ENCODE data around the gene PRTG.

DNA sequence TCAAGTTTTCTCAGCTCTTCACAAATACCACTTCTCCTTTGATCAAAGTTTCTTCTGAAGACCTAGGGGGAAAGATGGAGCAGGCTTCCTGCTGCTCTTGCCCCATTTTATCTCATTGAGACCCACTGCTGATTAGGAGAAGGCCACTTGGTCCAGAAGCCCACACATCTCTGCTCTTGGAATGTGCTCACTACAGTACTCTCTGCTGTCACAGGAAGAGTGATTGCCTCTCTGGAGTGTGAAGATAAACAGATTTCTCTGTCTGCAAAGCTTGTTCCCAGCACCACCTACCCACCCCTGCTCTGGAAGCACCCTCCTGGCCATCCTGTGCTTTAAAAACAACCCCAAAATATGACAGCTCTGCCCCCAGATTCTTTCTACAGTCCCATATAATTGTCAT, 41.3 kb upstream of the PRTG start:
- TF ChIP-seq TEAD4 (IDR thresholded peaks at IDR 0.05; ENCODE audit: borderline replicate concordance, insufficient read depth) (no peak), SMC3 (IDR thresholded peaks at IDR 0.05; ENCODE audit: low read depth, low read length) (no peak), RAD21 (IDR thresholded peaks at IDR 0.05; ENCODE audit: low read length) (no peak), POLR2AphosphoS5 (IDR thresholded peaks at IDR 0.05; ENCODE audit: low read depth, low read length) (no peak), YY1 (IDR thresholded peaks at IDR 0.05; ENCODE audit: low read depth) (no peak), JUND (IDR thresholded peaks at IDR 0.05) (no peak)
- TF ChIP-seq, protein P1, sequence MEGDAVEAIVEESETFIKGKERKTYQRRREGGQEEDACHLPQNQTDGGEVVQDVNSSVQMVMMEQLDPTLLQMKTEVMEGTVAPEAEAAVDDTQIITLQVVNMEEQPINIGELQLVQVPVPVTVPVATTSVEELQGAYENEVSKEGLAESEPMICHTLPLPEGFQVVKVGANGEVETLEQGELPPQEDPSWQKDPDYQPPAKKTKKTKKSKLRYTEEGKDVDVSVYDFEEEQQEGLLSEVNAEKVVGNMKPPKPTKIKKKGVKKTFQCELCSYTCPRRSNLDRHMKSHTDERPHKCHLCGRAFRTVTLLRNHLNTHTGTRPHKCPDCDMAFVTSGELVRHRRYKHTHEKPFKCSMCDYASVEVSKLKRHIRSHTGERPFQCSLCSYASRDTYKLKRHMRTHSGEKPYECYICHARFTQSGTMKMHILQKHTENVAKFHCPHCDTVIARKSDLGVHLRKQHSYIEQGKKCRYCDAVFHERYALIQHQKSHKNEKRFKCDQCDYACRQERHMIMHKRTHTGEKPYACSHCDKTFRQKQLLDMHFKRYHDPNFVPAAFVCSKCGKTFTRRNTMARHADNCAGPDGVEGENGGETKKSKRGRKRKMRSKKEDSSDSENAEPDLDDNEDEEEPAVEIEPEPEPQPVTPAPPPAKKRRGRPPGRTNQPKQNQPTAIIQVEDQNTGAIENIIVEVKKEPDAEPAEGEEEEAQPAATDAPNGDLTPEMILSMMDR (IDR thresholded peaks at IDR 0.05): no peak
- TF ChIP-seq, protein P2, sequence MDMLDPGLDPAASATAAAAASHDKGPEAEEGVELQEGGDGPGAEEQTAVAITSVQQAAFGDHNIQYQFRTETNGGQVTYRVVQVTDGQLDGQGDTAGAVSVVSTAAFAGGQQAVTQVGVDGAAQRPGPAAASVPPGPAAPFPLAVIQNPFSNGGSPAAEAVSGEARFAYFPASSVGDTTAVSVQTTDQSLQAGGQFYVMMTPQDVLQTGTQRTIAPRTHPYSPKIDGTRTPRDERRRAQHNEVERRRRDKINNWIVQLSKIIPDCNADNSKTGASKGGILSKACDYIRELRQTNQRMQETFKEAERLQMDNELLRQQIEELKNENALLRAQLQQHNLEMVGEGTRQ (IDR thresholded peaks at IDR 0.05; ENCODE audit: borderline replicate concordance, low read depth, low read length): no peak
- TF ChIP-seq, protein P3, sequence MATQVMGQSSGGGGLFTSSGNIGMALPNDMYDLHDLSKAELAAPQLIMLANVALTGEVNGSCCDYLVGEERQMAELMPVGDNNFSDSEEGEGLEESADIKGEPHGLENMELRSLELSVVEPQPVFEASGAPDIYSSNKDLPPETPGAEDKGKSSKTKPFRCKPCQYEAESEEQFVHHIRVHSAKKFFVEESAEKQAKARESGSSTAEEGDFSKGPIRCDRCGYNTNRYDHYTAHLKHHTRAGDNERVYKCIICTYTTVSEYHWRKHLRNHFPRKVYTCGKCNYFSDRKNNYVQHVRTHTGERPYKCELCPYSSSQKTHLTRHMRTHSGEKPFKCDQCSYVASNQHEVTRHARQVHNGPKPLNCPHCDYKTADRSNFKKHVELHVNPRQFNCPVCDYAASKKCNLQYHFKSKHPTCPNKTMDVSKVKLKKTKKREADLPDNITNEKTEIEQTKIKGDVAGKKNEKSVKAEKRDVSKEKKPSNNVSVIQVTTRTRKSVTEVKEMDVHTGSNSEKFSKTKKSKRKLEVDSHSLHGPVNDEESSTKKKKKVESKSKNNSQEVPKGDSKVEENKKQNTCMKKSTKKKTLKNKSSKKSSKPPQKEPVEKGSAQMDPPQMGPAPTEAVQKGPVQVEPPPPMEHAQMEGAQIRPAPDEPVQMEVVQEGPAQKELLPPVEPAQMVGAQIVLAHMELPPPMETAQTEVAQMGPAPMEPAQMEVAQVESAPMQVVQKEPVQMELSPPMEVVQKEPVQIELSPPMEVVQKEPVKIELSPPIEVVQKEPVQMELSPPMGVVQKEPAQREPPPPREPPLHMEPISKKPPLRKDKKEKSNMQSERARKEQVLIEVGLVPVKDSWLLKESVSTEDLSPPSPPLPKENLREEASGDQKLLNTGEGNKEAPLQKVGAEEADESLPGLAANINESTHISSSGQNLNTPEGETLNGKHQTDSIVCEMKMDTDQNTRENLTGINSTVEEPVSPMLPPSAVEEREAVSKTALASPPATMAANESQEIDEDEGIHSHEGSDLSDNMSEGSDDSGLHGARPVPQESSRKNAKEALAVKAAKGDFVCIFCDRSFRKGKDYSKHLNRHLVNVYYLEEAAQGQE (IDR thresholded peaks at IDR 0.05; ENCODE audit: low read depth, low read length): no peak
- TF ChIP-seq, protein P4, sequence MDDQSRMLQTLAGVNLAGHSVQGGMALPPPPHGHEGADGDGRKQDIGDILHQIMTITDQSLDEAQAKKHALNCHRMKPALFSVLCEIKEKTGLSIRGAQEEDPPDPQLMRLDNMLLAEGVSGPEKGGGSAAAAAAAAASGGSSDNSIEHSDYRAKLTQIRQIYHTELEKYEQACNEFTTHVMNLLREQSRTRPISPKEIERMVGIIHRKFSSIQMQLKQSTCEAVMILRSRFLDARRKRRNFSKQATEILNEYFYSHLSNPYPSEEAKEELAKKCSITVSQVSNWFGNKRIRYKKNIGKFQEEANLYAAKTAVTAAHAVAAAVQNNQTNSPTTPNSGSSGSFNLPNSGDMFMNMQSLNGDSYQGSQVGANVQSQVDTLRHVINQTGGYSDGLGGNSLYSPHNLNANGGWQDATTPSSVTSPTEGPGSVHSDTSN (IDR thresholded peaks at IDR 0.05): no peak
- TF ChIP-seq, protein P5, sequence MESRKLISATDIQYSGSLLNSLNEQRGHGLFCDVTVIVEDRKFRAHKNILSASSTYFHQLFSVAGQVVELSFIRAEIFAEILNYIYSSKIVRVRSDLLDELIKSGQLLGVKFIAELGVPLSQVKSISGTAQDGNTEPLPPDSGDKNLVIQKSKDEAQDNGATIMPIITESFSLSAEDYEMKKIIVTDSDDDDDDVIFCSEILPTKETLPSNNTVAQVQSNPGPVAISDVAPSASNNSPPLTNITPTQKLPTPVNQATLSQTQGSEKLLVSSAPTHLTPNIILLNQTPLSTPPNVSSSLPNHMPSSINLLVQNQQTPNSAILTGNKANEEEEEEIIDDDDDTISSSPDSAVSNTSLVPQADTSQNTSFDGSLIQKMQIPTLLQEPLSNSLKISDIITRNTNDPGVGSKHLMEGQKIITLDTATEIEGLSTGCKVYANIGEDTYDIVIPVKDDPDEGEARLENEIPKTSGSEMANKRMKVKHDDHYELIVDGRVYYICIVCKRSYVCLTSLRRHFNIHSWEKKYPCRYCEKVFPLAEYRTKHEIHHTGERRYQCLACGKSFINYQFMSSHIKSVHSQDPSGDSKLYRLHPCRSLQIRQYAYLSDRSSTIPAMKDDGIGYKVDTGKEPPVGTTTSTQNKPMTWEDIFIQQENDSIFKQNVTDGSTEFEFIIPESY (IDR thresholded peaks at IDR 0.05; ENCODE audit: borderline replicate concordance, low read depth): no peak

Data from SK-N-SH (cell line).